GM13976 (cell line): ENCODE results near the gene AK3.
"Not testable (repeated sequence)": the region's sequence is repeated elsewhere in the genome, so short reads cannot be mapped to it uniquely, and the experiment has no call there.

ENCODE experiments used
- DNase-seq: peaks from one replicate; pipeline ENCODE4 v3.0.0; 2012; ENCODE audit warnings: low spot score
- in situ Hi-C: fragments of 300-500 bp; cut with MboI; formaldehyde crosslinking; loops from one replicate; pipeline ENCODE4 v1.12.0; 2022; ENCODE audit warnings: low sequenced_read_pairs, mixed read lengths, inconsistent platforms; ENCODE audit not compliant: unreplicated experiment
- TF ChIP-seq, protein P1 (sequence below): IDR thresholded peaks from 2 replicates; pipeline ENCODE4 v1.5.1; 2012; ENCODE audit warnings: borderline replicate concordance, mild to moderate bottlenecking; ENCODE audit not compliant: insufficient read depth; ENCODE audit errors: extremely low read depth, missing control alignments, control extremely low read depth

The AK3 gene

DNA sequence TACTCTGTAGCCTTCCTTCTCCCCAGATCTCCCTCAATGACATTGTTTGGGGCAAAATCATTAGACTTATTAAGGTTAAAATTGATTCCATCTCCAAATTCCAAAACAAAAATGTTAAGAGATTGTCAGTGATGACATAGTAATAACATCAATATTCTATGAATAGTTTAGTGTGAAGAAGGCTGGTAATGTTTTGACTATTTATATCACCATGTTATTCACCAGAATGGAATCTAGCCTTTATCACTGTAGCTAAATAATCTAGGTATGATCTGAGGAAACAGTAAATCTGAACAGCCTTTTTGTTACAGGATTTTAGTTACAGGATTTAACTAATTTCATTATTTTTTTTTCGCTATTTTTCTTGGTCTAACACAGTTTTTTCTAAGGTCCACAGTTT, 79.8 kb downstream of the AK3 start:
- TF ChIP-seq, protein P1, sequence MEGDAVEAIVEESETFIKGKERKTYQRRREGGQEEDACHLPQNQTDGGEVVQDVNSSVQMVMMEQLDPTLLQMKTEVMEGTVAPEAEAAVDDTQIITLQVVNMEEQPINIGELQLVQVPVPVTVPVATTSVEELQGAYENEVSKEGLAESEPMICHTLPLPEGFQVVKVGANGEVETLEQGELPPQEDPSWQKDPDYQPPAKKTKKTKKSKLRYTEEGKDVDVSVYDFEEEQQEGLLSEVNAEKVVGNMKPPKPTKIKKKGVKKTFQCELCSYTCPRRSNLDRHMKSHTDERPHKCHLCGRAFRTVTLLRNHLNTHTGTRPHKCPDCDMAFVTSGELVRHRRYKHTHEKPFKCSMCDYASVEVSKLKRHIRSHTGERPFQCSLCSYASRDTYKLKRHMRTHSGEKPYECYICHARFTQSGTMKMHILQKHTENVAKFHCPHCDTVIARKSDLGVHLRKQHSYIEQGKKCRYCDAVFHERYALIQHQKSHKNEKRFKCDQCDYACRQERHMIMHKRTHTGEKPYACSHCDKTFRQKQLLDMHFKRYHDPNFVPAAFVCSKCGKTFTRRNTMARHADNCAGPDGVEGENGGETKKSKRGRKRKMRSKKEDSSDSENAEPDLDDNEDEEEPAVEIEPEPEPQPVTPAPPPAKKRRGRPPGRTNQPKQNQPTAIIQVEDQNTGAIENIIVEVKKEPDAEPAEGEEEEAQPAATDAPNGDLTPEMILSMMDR = no peak
- DNase-seq = no peak
- in situ Hi-C loops = no loop called here

DNA sequence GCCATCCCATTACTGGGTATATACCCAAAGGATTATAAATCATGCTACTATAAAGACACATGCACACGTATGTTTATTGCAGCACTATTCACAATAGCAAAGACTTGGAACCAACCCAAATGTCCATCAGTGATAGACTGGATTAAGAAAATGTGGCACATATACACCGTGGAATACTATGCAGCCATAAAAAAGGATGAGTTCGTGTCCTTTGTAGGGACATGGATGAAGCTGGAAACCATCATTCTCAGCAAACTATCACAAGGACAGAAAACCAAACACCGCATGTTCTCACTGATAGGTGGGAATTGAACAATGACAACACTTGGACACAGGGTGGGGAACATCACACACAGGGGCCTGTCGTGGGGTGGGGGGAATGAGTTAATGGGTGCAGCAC, 80.3 kb downstream of the AK3 start:
- DNase-seq, in situ Hi-C loops: not testable (repeated sequence)
